GM19397 (cell line): Measurements from ENCODE around the gene ZCCHC7.
"Not testable (repeated sequence)": the region's sequence is repeated elsewhere in the genome, so short reads cannot be mapped to it uniquely, and the experiment has no call there.

Source experiments
- ATAC-seq: cut with Tn5 transposase; IDR thresholded peaks from one replicate; pipeline ENCODE4 v1.9.1; 2021; ENCODE audit warnings: mild to moderate bottlenecking, moderate library complexity; ENCODE audit not compliant: unreplicated experiment

Gene ZCCHC7

DNA sequence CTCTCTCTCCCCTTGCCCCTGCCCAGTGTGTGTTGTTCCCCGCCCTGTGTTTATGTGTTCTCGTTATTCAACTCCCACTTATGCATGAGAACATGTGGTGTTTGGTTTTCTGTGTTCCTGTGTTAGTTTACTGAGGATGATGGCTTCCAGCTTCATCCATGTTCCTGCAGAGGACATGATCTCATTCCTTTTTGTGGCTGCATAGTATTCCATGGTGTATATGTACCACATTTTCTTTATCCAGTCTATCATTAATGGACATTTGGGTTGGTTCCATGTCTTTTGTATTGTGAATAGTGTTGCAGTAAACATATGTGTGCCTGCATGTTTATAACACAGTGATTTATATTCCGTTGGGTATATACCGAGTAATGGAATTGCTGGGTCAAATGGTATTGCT is 83.1 kb downstream of the ZCCHC7 start:
- ATAC-seq: not testable (repeated sequence)

DNA sequence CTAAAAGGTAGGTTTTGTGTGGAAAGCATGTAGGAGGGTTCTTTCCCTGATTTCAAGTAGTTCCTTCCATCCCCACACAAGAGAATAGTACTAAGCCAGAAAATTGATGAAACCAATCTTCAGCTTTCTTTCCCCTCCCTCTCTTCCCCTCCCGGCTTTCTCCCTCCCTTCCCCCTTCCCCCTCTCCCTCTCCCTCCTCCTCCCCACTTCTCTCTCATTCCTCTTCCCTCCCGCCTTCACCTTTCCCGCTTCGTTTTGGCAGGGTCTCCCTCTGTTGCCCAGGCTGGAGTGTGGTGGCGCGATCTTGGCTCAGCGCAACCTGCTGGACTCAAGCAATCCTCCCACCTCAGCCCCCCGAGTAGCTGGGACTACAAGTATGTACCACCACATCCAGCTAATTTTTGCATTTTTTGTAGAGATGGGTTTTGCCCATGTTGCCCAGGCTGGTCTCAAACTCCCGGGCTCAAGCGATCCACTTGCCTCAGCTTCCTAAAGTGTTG is 85.8 kb downstream of the ZCCHC7 start:
- no peak for ATAC-seq

DNA sequence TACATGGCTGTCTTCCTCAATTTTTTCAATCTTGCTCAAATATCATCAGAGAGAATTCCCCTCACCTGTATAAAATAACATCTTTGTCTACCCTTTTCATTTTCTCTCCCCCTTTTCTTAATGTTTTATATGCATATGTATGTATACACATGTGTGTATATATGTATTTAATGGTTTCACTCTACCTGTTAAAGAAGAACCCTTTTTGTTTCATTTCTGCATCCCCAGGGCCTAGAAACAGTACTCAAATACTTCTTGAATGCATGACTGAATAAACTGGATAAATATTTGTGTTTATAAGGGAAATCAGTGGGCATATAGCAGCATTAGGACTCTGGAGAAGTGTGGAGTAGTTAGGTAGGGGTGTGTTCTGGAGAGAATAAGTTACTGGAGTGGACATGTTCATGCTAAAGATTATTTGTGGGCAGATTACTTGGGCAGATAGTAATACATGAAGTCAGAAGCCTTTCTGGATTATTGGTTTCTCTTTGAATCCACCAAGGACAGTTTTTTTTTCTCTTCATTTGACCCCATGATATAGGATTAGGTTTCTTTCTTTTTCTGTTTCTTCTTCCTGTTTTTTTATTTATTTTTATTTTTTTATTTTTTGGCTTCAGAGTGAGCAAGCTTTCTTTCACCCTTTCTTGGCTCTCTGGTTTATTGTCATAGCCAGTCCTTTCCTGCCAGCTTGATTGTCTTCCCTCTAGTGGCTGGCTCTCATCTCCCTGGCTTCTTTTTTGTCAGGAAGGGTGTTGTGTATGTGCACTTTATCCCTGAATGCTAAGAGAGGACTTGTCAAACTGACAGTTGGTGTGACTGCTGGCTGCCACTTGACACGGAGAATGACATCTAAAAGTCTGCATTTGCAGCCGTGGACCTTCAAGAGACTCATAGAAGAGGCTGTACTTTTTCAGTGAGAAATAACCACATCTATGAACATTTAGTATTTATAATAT is 89.3 kb downstream of the ZCCHC7 start:
- ATAC-seq: no peak

DNA sequence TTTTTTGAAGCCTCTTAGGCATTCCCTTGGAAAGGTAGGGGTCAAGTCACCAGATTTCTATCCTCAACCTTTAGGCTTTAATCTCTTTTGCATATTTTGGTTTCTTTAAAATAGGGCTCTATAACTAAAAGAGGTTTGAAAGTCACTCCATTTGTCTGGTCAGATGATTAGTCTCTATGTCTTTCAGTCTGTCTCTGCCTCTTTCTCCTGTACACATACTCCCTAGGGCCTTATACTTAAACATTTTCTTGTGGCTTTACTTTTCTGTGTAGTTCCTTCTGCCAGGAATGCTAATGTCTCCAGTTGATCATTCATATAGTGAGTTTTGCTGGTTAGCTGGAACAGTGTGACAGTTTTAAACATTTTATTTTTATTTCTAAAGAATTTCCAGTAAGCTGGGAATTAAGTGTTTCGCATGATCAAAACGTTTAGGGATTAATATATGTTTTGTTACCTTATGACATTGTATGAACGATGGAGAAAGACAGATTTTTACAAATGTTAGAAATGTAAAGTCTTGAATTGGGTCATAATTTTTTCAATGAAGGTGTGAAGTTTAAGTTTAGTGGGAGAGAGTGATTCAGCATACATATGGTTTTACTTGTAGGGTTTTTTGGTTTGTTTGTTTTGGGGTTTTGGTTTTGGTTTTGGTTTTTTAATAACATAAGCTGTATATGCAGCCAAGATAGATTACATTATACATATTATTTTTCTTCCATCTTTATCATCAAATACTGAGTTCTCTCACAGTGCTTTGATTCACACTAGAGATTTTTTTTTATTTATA is 90.6 kb downstream of the ZCCHC7 start:
- no peak for ATAC-seq

DNA sequence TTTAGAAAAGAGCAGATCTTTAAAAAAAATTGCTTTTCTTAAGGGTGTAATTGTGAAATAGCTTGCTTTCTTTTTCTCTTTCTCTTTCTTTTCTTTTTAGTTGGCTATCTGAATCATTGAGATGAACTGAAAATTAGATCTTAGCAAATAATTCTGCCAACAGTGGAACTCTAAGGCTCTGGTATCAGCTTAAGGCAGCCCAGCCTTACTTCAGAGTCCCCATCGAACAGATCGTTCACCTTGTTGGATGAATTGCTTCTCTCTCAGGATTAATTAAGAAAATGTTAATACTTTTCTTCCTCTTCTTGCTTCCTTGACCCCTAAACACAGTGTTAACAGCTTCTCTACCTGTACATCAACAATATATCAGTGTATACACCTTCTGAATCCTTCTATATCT is 92.1 kb downstream of the ZCCHC7 start:
- no peak for ATAC-seq

DNA sequence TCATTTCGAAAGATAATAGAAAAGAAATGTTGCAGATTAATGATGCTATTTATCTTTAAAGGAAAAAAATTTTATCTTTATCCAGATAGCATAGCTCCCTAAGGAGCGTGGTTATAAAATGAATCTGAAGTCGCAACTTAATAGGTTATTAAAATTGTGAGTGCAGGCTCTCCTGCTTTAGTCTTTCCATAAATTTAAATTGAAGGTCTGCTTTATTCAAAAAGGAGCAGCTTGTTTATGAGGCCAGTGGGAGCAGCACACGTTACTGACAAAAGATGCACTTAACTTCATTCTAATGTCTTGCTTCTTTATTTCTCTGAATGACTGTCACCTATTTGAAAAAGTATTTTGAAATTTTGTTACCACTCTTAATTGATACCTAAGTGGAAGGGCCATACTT is 95.0 kb downstream of the ZCCHC7 start:
- ATAC-seq: no peak

DNA sequence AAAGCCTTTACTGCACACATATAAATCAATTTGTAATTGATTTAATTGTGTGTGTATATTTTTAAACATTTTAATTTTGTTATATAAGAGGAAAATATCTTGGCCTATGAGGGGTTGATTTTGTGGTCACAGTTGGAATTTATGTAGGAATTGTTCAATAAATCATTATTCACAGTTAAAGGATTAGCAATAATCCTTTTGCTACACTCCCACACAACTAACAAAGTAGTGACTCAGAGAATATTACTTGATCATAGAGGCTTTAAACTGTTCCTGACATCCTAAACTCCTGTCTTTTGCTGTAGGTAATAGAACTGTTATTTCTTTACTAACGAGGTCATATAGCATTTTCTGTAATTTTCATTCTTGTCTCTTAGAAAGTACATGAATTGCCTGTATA is 95.5 kb downstream of the ZCCHC7 start:
- no peak for ATAC-seq

DNA sequence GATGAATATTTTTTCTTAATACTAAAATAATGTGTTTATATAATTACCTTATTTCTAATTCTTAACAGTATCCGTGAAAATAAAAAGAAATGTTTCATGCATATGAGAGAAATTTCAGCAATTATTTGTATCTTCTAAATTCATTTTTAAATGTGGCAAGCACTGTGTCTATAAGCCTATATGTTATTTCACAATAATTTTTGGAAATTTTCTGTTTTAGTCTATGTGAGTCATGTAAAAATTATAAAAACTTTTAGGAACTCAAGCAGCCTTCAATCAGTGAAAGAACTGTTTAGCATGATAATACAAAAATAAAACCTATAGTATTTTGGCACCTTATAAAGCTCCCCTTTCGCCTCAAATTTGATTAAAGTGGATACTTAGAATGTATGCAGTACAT is 96.8 kb downstream of the ZCCHC7 start:
- ATAC-seq: no peak

DNA sequence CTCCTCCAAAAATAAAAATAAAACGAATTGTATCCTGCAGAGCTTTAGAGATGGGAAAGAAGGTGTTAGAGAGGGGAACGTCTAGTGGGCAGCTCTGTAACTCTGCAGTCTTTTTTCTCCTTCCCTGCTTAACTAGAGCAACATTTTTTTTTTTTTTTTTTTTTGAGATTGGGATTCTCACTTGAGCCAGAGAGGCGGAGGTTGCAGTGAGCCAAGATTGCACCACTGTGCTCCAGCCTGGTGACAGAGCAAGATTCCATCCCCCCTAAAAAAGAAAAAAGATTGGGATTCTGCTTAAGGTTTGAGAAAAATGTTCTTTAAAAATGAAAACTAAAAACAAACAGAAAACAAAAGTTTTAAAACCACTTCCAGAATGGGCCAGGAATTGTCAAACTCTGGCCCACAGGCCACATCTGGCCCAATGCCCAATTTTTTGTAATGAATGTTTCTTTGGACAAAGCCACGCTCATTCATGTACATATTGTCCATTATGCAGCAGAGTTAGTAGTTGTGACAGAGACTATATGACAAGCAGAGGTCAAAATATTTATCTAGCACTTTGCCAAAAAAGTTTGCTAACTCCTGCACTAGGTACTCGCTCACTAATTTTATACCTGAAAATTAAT is 98.5 kb downstream of the ZCCHC7 start:
- ATAC-seq: no peak

DNA sequence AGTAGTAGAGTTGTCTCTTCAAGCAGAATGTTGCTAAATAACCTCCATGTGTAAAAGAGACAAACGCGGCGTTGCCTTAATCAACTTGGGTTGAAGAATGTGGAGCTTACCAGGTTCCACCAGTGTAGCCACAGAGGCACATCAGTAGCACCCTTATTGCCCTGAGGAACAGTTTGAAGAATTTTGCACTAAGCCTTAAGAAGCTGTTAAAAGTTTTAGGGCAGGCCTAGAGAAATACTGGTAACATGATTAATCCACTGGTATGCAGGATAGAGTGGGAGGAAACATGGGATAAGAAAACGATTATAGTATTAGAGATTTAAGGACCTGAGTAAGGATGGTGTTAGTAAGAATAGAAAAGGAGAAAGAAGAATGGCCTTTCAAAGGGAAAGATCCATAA is 100.6 kb downstream of the ZCCHC7 start:
- ATAC-seq: no peak

DNA sequence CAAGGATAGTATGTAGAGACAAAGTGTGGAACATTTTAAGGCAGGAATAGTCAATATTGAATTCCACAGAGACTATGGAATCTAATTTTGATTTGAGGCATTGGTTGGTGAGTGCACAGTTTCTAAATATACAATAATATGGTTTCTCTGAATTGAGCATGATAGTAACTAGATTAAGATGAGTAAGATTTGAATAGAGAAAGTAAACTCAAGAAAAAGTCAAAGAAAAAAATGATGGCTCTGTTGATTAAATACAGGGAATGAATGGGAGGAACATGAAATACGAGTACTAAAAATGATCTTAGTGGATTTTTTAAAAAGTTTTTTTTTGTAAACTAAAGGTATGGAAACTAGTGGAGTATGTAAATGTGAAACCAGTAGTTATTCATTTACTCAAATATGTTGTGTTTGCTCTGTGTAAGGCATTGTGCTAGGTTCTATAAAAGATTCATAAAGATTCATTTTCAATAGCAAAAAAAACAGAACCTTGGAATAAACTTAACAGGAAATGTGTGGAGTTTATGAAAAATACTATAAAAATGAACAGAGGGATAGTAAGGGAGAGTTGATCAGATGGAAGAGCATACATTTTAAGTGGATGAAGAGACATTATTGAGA is 101.2 kb downstream of the ZCCHC7 start:
- ATAC-seq: no peak

DNA sequence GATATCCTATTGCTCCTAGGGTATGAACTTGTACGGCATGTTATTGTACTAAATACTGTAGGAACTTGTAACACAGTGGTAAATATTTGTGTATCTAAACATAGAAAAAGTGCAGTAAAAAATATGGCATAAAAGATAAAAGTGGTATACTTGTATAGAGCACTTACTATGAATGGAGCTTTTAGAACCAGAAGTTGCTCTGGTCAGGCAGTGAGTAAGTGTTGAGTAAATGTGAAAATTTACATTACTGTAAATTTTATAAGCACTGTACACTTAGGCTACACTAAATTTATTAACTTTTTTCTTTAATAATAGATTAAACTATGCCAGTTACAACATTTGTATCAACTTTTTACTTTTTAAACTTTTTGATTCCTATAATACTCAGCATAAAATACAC is 109.1 kb downstream of the ZCCHC7 start:
- no peak for ATAC-seq

DNA sequence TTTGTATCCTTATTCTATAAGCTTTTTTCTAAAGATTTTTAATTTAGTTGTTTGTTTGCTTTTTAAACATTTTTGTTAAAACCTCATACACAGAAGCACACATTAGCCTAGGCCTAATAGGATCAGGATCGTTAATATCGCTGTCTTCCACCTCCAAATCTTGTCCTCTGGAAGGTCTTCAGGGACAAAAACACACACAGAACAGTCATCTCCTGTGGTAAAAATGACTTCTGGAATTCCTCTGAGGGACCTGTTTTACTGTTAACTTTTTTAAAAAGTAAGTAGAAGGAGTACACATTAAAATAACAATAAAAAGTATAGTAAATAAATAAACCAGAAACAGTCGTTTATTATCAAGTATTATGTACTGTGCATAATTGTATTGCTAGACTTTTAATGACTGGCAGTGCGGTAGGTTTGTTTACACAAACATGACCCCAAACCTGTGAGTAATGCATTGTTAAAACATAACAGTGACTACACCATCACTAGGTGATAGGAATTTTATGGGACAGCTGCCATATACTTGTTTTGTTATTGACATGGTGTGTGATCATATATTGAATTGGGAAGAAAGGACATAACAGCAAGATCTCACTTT is 109.6 kb downstream of the ZCCHC7 start:
- no peak for ATAC-seq

DNA sequence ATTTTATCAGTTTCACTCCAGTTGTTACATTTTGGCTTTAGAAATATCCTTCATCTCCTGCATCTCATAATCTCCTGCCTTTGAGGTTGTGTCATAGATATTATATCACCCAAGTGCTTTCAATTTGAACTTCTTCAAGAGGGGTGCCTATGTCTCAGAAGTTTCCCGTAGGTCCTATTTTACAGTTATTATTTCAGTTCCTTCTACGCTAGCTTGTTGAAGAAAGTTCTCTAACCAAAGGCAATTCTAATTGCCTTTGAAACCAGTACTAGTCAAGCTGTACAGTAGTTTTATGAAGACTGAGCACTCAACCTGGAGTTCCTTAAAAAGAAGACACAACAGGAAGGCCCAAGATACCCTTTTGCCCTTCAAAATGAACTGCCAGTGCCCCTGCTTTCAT is 116.4 kb downstream of the ZCCHC7 start:
- no peak for ATAC-seq

DNA sequence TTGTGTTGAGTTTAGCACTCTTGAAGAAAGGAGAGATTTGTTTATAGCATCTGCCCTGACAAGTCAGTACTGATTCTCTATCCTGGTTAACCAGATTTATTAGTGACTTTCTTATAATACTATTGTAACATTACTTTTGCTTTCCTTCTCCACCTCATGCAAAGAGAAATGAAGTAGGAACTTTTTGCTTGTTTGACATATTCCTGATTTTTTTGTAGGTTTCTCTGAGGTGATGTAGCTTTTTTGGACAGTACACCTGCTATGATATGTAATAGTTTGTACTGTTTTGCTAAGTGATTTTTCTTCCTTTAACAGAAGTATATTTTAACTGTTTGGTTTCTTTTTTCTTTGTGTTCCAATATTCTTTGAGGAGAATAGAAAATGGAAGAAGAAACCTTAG is 117.7 kb downstream of the ZCCHC7 start:
- no peak for ATAC-seq

DNA sequence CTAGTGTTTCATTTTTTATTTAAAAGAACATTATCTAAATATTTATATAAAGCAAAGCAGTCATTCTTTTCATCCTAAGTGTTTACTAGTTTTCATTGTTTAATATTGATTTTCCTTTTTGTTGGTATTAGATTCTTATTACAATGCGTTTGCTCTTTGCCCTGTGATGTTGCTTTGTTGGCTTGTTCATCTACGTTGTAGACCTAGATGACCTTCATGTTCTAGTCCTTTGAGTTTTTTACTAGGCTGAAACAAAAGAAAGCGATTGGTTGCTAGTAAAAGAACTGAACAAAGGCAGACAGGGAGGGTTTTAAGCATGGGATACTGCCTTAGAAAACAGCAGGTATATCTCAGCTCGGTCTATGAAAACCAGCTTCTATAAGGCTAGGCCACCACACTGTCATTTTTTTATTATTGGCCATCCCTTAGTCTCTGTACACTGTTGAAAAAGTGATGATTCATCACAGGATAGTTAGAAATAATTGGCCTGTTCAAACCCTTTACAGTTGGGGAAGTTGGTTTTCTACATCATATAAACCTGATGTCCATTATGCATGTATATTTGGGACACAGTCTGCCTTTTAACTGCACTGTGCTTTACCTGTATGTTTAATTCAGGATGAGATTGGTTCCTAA is 119.0 kb downstream of the ZCCHC7 start:
- no peak for ATAC-seq

DNA sequence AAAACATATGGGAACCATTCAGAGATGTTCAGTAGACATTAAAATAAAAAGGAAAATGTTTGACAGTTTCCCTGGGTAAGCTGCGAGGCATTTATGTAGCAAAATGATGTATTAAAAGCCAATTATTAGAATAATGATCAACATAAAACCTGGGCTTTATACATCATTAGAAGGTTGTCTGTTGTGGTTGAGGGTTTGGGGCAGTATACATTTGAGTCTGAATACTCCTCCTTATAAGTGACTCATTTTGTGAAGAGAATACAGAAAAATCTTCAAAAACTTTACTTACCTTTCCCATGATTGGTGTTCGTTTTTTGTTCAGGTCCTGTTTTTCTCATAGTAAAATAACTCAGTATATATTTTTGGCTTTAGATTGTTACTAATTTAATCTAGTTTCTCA is 119.5 kb downstream of the ZCCHC7 start:
- no peak for ATAC-seq

DNA sequence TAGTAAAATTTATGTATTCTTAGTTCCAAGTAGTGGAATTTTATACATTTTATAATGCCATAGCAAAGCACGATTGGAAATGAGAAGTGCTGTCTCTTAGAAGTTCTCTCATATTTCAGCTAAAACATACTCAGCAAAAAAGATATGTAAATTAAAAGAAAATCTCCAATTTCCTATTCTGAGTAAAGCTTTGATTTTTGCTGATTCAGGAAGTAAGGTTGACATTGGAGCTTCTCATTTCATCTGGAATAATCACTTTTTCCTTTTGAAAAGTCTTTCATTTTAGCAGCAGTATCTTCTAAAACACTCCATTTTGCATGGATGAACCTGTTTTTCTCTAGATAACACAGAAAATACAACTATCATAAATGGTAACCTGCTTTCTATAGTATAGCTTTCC is 121.0 kb downstream of the ZCCHC7 start:
- no peak for ATAC-seq

DNA sequence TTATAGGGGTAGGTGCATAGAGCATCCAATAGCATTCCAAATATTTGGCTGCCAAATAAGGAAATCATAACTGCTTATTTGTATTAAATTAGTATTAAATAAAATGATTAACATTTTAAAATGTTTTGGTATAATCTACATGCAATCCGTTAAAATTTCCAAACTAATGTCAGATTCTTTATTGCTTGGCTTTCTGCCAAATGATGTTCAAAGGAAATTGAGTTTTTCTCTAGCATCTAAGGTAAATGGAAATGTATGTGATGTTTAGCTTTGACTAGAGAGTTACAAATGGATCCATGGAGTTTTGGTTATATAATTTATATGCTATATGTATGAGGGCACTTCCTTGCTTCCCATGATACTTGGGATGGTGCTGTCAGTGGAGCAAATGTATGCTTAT is 121.7 kb downstream of the ZCCHC7 start:
- ATAC-seq: no peak
